Activated naive CD4-positive, alpha-beta T cell treated with anti-CD3 and anti-CD28 coated beads, Interleukin-2, amount 50 U/mL, for 24 hours (primary cell): ENCODE data around the gene IQCF6.

Source experiments
- H3K27ac Mint-ChIP-seq: one replicate; pipeline ENCODE4 v1.8.0; 2021; ENCODE audit warnings: mild to moderate bottlenecking, mixed read lengths
- H3K27me3 Mint-ChIP-seq: one replicate; pipeline ENCODE4 v1.8.0; 2021; ENCODE audit warnings: mixed read lengths
- H3K36me3 Mint-ChIP-seq: one replicate; pipeline ENCODE4 v1.8.0; 2021; ENCODE audit warnings: mixed read lengths
- H3K4me1 Mint-ChIP-seq: one replicate; pipeline ENCODE4 v1.8.0; 2021; ENCODE audit warnings: mixed read lengths
- H3K4me3 Mint-ChIP-seq: one replicate; pipeline ENCODE4 v1.8.0; 2021; ENCODE audit warnings: mild to moderate bottlenecking, mixed read lengths
- H3K9me3 Mint-ChIP-seq: one replicate; pipeline ENCODE4 v1.8.0; 2021; ENCODE audit warnings: mixed read lengths

Gene IQCF6

DNA sequence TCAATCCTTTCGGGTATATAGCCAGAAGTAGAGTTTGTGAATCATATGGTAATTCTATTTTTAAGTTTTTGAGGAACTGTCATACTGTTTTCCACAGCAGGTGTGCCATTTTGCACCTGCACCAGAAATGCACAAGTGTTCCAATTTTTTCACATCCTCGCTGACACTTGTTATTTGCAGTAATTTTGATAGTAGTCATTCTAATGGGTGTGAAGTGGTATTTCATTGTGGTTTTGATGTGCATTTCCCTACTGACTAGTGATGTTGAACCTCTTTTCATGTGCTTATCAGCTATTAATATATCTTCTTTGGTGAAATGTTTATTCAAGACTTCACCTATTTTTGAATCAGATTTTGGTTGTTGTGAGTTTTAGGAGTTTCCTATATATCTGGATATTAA is 43.1 kb downstream of the IQCF6 start:
- peaks cover 14% of the 10 kb centered on the region for H3K4me1 Mint-ChIP-seq
- H3K4me3 Mint-ChIP-seq: no peak overlapping the region
- peaks cover 8% of the 10 kb centered on the region for H3K27me3 Mint-ChIP-seq
- no peaks in the 10 kb centered on the region for H3K9me3 Mint-ChIP-seq
- H3K36me3 Mint-ChIP-seq: no peaks in the 10 kb centered on the region
- H3K27ac Mint-ChIP-seq: no peak overlapping the region

DNA sequence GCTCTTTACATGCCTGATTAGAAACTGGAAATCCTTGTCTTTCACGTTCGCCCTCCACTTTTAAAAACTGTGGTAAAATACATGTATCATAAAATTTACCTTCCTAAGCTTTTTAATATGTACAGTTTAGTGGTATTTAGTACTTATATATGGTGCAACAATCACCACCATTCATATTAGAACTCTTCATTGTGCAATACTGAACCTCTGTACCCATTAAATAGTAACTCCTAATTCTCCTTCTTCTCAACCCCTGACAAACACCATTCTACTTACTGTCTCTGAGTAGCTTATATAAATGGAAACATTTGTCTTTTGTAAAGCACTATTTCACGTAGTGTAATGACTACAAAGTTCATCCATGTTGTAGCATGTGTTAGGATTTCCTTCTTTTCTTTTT is 44.0 kb downstream of the IQCF6 start:
- peaks cover 14% of the 10 kb centered on the region for H3K4me1 Mint-ChIP-seq
- H3K4me3 Mint-ChIP-seq: no peak overlapping the region
- H3K27me3 Mint-ChIP-seq: peaks cover 8% of the 10 kb centered on the region
- no peak overlapping the region for H3K27ac Mint-ChIP-seq
- no peaks in the 10 kb centered on the region for H3K36me3 Mint-ChIP-seq
- no peaks in the 10 kb centered on the region for H3K9me3 Mint-ChIP-seq

DNA sequence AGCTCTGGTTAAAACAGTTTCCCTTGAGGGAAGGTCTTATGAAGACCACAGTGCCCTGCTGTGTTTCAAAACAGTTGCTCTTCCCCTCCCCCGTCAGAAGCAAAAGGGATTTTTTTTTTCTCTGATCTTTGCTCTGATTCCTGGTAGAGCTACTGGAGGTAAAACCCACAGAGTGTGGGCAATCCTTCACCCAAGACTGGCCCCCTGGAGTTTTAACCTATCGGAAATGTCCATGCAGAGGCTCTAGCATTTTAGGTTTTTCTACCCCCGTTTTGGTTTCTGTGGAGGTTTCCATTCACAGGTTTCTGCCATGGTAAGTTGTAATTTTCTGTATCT is 44.5 kb downstream of the IQCF6 start:
- peaks cover 8% of the 10 kb centered on the region for H3K27me3 Mint-ChIP-seq
- peak overlapping the region; percentile 11 for H3K27ac Mint-ChIP-seq

DNA sequence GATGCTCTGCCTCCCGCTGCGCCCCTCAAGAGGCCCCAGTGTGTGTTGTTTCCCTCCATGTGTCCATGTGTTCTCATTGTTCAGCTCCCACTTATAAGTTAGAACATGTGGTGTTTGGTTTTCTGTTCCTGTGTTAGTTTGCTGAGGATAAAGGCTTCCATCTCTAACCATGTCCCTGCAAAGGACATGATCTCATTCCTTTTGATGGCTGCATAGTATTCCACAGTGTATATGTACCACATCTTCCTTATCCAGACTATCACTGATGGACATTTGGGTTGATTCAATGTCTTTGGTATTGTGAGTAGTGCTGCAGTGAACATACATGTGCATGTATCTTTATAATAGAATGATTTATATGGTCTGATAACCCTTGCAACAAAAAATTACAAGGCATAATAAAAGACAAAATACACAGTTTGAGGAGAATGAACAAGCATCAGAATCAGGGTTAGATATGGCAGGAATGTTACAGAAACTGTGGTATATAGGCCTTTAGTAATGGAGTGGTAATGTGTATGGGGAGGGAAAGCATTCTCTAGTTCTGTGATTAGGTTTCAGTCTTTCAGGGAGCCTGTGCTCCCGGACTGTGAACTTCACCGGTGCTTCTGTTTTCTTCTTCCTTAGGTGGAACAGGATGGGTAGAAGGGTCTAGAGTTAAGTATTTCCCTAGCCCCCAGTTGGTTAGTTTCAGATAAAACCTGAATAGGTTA is 45.0 kb downstream of the IQCF6 start:
- Mint-ChIP-seq H3K27me3 (peaks cover 5% of the 10 kb centered on the region), H3K36me3 (no peaks in the 10 kb centered on the region), H3K9me3 (no peaks in the 10 kb centered on the region), H3K4me1 (peaks cover 18% of the 10 kb centered on the region), H3K27ac (no peak overlapping the region), H3K4me3 (no peak overlapping the region)

More for the DNA sequence above, 44.5 kb downstream of the IQCF6 start:
- H3K4me1 Mint-ChIP-seq: peaks cover 14% of the 10 kb centered on the region
- no peak overlapping the region for H3K4me3 Mint-ChIP-seq
- no peaks in the 10 kb centered on the region for H3K9me3 Mint-ChIP-seq
- no peaks in the 10 kb centered on the region for H3K36me3 Mint-ChIP-seq

DNA sequence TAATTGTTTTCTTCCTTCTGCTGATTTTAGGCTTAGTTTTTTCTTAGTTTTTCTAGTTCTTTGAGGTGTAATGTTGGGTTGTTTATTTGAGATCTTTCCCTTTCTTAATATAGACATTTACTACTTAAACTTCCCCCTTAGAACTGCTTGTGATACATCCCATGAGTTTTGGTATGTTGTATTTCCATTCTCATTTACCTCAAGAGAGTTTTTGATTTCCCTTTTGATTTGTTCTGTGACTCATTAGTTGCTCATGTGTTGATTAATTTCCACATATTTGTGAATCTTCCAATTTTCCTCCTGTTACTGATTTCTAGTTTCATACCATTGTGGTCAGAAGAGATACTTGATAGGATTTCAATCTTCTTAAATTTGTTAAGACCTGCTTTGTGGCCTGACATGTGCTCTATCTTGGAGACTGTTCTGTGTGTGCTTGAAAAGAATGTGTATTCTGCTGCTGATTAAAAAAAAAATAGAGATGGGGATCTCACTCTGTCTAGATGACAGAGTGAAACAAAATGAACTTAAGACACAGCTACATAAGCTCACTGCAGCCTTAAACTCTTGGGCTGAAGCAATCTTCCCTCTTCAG is 49.9 kb downstream of the IQCF6 start:
- peaks cover 1% of the 10 kb centered on the region for H3K27me3 Mint-ChIP-seq

More for the DNA sequence above, 49.9 kb downstream of the IQCF6 start:
- no peak overlapping the region for H3K4me3 Mint-ChIP-seq
- no peaks in the 10 kb centered on the region for H3K36me3 Mint-ChIP-seq
- no peaks in the 10 kb centered on the region for H3K9me3 Mint-ChIP-seq
- H3K27ac Mint-ChIP-seq: no peak overlapping the region
- peaks cover 9% of the 10 kb centered on the region for H3K4me1 Mint-ChIP-seq
